Endothelial cell of umbilical vein (primary cell): ENCODE results near the gene BIRC3. TPM values are rescaled to one million over a fixed set of nuclear protein-coding genes. Genes with fewer than 3 reads are reported as not detected.
A peak's percentile ranks its signal among the peaks of the same experiment; 100 is the strongest.

Source experiments
- BruUV-seq: library from RNA; stranded (reverse); fragments of 400-500 nt; replicated peaks from 2 replicates; lab custom pipeline; 2021; lab: Mats Ljungman, UMichigan
- CTCF ChIA-PET: fragments of 300-600, 350-600 bp; sonication (Branson Sonifier 250); formaldehyde crosslinking; loops from one replicate; lab custom pipeline; 2021; ENCODE audit warnings: antibody characterized with exemption, inconsistent platforms; lab: Charles Lee
- POLR2A ChIA-PET: fragments of 300-600, 350-600 bp; sonication (Branson Sonifier 250); formaldehyde crosslinking; loops from one replicate; lab custom pipeline; 2021; ENCODE audit warnings: antibody characterized with exemption, inconsistent platforms; lab: Charles Lee
- DNase-seq: peaks from one replicate; pipeline ENCODE4 v3.0.0-alpha.2; 2011; ENCODE audit warnings: low read depth, low spot score
- FAIRE-seq: peaks from 2 replicates; lab custom pipeline; 2011; peaks lifted over from hg19 to GRCh38; lab: Jason Lieb, UNC
- H2AFZ ChIP-seq: 2 replicates; pipeline ENCODE4 v1.6.0; 2012; ENCODE audit warnings: low read depth, low read length, control low read depth, inconsistent platforms
- H3K27ac ChIP-seq: 2 replicates; pipeline ENCODE4 v1.5.1; 2011; ENCODE audit warnings: low read depth, mild to moderate bottlenecking, control low read depth, low read length, moderate library complexity; ENCODE audit not compliant: insufficient read depth
- H3K27me3 ChIP-seq, 2 experiments: 2 replicates each; pipeline versions ENCODE4 v1.6.0 to v1.6.1; 2011; ENCODE audit warnings: low read length in 2 of 2, mixed read lengths in 1 of 2; ENCODE audit not compliant: control insufficient read depth in 2 of 2, insufficient read depth in 2 of 2
- H3K36me3 ChIP-seq, 2 experiments: 2 replicates in 1 of 2; 3 replicates in 1 of 2; pipeline ENCODE4 v1.5.1; 2011; ENCODE audit warnings: low read length in 2 of 2, mild to moderate bottlenecking in 1 of 2, moderate library complexity in 1 of 2; ENCODE audit not compliant: control insufficient read depth in 2 of 2, insufficient read depth in 2 of 2; ENCODE audit errors: extremely low read depth in 1 of 2
- H3K4me1 ChIP-seq: 3 replicates; pipeline ENCODE4 v1.5.1; 2011; ENCODE audit warnings: mild to moderate bottlenecking, low read length; ENCODE audit not compliant: control insufficient read depth, insufficient read depth; ENCODE audit errors: extremely low read depth
- H3K4me2 ChIP-seq: 2 replicates; pipeline ENCODE4 v1.6.1; 2011; ENCODE audit warnings: low read length, control low read depth, mixed read lengths; ENCODE audit not compliant: insufficient read depth
- H3K4me3 ChIP-seq, 3 experiments: fragments of 200-600 bp in 1 of 3; sonication (generic), shearing (Covaris generic) in 1 of 3; replicated peaks in 1 of 3; 2 replicates each; pipeline ENCODE4 v1.5.1; 2011 to 2016; ENCODE audit warnings: control low read depth in 3 of 3, low read length in 3 of 3, mild to moderate bottlenecking in 2 of 3, inconsistent platforms in 1 of 3, low read depth in 1 of 3, moderate library complexity in 1 of 3; ENCODE audit not compliant: insufficient read depth in 1 of 3
- H3K79me2 ChIP-seq: 2 replicates; pipeline ENCODE4 v1.6.0; 2012; ENCODE audit warnings: low read length, inconsistent platforms; ENCODE audit not compliant: control insufficient read depth, insufficient read depth
- H3K9ac ChIP-seq: replicated peaks from 2 replicates; pipeline ENCODE3; 2011; ENCODE audit warnings: low read length, control low read depth; ENCODE audit not compliant: insufficient read depth; ENCODE audit errors: extremely low read depth
- H3K9me1 ChIP-seq: replicated peaks from 3 replicates; pipeline ENCODE4 v1.6.0; 2011; ENCODE audit warnings: mild to moderate bottlenecking, low read length; ENCODE audit not compliant: control insufficient read depth, insufficient read depth; ENCODE audit errors: extremely low read depth
- H3K9me3 ChIP-seq: replicated peaks from 2 replicates; pipeline ENCODE4 v1.5.1; 2012; ENCODE audit warnings: low read length, inconsistent platforms; ENCODE audit not compliant: control insufficient read depth, insufficient read depth
- H4K20me1 ChIP-seq: replicated peaks from 2 replicates; pipeline ENCODE3; 2011; ENCODE audit warnings: mild to moderate bottlenecking, low read length; ENCODE audit not compliant: control insufficient read depth, insufficient read depth; ENCODE audit errors: extremely low read depth
- EZH2 ChIP-seq: IDR thresholded peaks from 2 replicates; pipeline ENCODE4 v1.6.1; 2012; ENCODE audit warnings: borderline replicate concordance, low read depth, mild to moderate bottlenecking, moderate library complexity, low read length, inconsistent platforms; ENCODE audit not compliant: severe bottlenecking
- FOS ChIP-seq: IDR thresholded peaks from 2 replicates; pipeline ENCODE4 v1.6.1; 2011; ENCODE audit warnings: mild to moderate bottlenecking, low read length, moderate library complexity, borderline replicate concordance; ENCODE audit not compliant: insufficient read depth
- GATA2 ChIP-seq: IDR thresholded peaks from 2 replicates; pipeline ENCODE4 v1.7.0; 2011; ENCODE audit warnings: low read depth, mild to moderate bottlenecking, moderate library complexity, mixed read lengths, low read length; ENCODE audit not compliant: insufficient read length, insufficient read depth
- JUN ChIP-seq: IDR thresholded peaks from 2 replicates; pipeline ENCODE4 v1.6.1; 2011; ENCODE audit warnings: borderline replicate concordance, low read depth; ENCODE audit not compliant: insufficient read length, insufficient read depth
- MYC ChIP-seq: IDR thresholded peaks from one replicate; pipeline ENCODE4 v1.6.1; 2011; ENCODE audit warnings: mild to moderate bottlenecking, low read depth, low read length
- POLR2A ChIP-seq: IDR thresholded peaks from 2 replicates; pipeline ENCODE4 v1.6.1; 2012; ENCODE audit warnings: low read depth, mild to moderate bottlenecking, control low read depth, low read length
- POLR2AphosphoS5 ChIP-seq: IDR thresholded peaks from 2 replicates; pipeline ENCODE4 v1.6.1; 2012; ENCODE audit warnings: low read depth, mild to moderate bottlenecking, control low read depth, low read length, moderate library complexity; ENCODE audit not compliant: insufficient read depth
- dilution Hi-C: fragments of 300-500 bp; cut with MboI; formaldehyde crosslinking; loops from one replicate; pipeline ENCODE4 v1.15.0; 2019; ENCODE audit warnings: low sequenced_read_pairs; ENCODE audit not compliant: extremely low pct_ligation_motif_present
- intact Hi-C: fragments of 100-400 bp; cut with micrococcal nuclease; formaldehyde crosslinking; loops from one replicate; pipeline ENCODE4 v1.10.0; 2022
- polyA plus RNA-seq, 4 experiments: library from polyadenylated mRNA; depleted of rRNA in 3 of 4; stranded (reverse) in 3 of 4; unstranded in 1 of 4; fragments of >200 nt; gene quantifications; 2 replicates each; pipeline versions ENCODE4 v1.2.1 to v1.2.3, GENCODE V29; 2011 to 2012; ENCODE audit warnings: missing spikeins in 1 of 4
- total RNA-seq: library from RNA; stranded (reverse); gene quantifications from 2 replicates; pipeline ENCODE4 v1.2.3, GENCODE V29; 2021
- TF ChIP-seq, protein P1 (sequence below), 2 donors: IDR thresholded peaks; 1 replicate in 1 of 2; 2 replicates in 1 of 2; pipeline ENCODE4 v1.5.1; 2011; ENCODE audit warnings: low read length in 2 of 2, mild to moderate bottlenecking in 2 of 2, moderate library complexity in 2 of 2, control low read depth in 1 of 2, inconsistent platforms in 1 of 2, low read depth in 1 of 2; ENCODE audit not compliant: insufficient read depth in 1 of 2; ENCODE audit errors: extremely low read depth in 1 of 2
- TF ChIP-seq, protein P2 (sequence below): IDR thresholded peaks from 2 replicates; pipeline ENCODE4 v1.6.1; 2011; ENCODE audit not compliant: insufficient read depth, insufficient read length

BIRC3 gene
- total and polyA plus RNA-seq, 2 donors (not counting 3 experiments of a cell fraction or from before 2014, with no cell fraction given) = 0.28 to 1.4 TPM

DNA sequence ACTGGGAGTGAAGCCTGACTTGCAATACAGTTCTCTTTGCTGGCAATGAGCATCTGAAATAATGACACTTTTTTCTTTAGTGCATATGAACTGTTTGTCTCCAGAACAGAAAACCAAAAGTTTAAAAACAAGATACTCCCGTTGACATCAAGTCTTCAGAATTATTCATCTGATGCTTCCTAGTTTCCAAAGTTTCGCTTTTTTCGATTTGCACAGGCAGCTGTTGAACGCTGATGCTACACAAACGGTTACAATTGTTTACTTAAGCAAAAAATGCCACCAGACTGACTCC is 29.1 kb downstream of the BIRC3 start:
- POLR2A ChIA-PET = no interaction called here
- TSS peak; percentile 83 for BruUV-seq
- Histone ChIP-seq H3K4me2 (peak overlapping the region; percentile 93), H3K4me1 (peaks cover 43% of the 10 kb centered on the region), H3K9me1 (no peaks in the 10 kb centered on the region), H3K79me2 (peaks cover 40% of the 10 kb centered on the region), H3K9me3 (no peaks in the 10 kb centered on the region), H4K20me1 (peaks cover 4% of the 10 kb centered on the region), H3K27ac (peak overlapping the region; percentile 89), H3K9ac (peak overlapping the region; percentile 95), H3K27me3 (no peaks in the 10 kb centered on the region), H3K36me3 (peaks cover 0 to 6% of the 10 kb centered on the region in 2 experiments), H2AFZ (no peak overlapping the region), H3K4me3 (peak overlapping the region; percentile 23 to 99 (median 69))
- peak; percentile 79 for DNase-seq
- dilution Hi-C loops (no loop called here), intact Hi-C loops (loop anchor here (1.0 to 5.0 kb wide), 9 partner anchors 38 to 484 kb away; partner anchors contain the start of genes MMP1 and YAP1)
- TF ChIP-seq, protein P1, sequence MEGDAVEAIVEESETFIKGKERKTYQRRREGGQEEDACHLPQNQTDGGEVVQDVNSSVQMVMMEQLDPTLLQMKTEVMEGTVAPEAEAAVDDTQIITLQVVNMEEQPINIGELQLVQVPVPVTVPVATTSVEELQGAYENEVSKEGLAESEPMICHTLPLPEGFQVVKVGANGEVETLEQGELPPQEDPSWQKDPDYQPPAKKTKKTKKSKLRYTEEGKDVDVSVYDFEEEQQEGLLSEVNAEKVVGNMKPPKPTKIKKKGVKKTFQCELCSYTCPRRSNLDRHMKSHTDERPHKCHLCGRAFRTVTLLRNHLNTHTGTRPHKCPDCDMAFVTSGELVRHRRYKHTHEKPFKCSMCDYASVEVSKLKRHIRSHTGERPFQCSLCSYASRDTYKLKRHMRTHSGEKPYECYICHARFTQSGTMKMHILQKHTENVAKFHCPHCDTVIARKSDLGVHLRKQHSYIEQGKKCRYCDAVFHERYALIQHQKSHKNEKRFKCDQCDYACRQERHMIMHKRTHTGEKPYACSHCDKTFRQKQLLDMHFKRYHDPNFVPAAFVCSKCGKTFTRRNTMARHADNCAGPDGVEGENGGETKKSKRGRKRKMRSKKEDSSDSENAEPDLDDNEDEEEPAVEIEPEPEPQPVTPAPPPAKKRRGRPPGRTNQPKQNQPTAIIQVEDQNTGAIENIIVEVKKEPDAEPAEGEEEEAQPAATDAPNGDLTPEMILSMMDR (IDR thresholded peaks at IDR 0.05; ENCODE audit: extremely low read depth in 1 of 2, insufficient read depth in 1 of 2, low read depth in 1 of 2, low read length in 2 of 2) = no peak
- TF ChIP-seq FOS = no peak
- TF ChIP-seq JUN = no peak
- TF ChIP-seq EZH2 = no peak
- no peak for TF ChIP-seq POLR2A
- TF ChIP-seq MYC = no peak
- no peak for TF ChIP-seq POLR2AphosphoS5
- TF ChIP-seq, protein P2, sequence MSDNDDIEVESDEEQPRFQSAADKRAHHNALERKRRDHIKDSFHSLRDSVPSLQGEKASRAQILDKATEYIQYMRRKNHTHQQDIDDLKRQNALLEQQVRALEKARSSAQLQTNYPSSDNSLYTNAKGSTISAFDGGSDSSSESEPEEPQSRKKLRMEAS = no peak
- no peak for TF ChIP-seq GATA2
- CTCF ChIA-PET = interaction anchor here (0.9 kb wide), 1 partner anchor 266 kb away, joined by 3 read pairs; no protein-coding TSS in a partner anchor
- no peak for FAIRE-seq
